Measurements from ENCODE around the gene NFKBIL1. TPM values are rescaled to one million over a fixed set of nuclear protein-coding genes. Genes with fewer than 3 reads are reported as not detected.

NFKBIL1 gene
- total and polyA plus RNA-seq, 9 of the 15 experiments (the other 6 are each of a cell fraction or from before 2014, with no cell fraction given), result 0.49 to 33.1 (median 7.6) TPM

DNA sequence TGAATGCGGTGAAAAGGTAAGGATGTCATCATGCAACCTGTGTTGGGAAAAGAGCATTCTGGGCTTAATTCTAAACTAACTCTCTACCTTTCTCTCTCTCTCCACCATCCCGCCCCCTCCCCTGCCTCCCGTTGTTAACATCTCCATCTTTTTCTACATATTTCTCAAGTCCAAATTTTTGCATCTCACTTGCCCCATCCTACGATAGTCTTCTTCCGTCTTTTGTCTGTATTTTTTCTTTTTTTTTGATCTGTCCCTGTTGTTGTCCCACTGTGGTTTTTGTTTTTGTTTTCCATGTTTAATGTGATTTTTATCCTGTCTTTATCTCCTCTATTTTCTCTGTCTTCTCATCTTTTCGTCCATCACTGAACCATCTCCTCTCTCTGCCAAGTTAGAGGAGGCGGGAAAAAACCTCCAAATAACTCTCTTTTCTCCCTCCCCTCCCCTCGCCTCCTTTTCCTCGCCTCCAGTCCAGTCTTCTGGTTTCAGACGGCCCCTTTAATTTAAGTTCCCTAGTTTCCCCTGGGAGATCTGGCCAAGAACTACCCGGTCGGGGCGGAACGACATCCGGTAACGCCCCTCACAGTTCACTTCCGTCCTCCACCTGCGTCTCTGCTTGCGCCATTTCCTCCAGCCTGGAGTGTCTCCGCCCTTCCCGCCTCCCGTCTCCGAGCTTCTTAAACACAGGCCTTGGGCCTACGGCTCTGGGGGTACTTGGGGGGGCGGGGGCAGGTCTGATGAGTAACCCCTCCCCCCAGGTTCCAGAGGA lies at the start of gene NFKBIL1 (continued):
- TF ChIP-seq, protein P1, sequence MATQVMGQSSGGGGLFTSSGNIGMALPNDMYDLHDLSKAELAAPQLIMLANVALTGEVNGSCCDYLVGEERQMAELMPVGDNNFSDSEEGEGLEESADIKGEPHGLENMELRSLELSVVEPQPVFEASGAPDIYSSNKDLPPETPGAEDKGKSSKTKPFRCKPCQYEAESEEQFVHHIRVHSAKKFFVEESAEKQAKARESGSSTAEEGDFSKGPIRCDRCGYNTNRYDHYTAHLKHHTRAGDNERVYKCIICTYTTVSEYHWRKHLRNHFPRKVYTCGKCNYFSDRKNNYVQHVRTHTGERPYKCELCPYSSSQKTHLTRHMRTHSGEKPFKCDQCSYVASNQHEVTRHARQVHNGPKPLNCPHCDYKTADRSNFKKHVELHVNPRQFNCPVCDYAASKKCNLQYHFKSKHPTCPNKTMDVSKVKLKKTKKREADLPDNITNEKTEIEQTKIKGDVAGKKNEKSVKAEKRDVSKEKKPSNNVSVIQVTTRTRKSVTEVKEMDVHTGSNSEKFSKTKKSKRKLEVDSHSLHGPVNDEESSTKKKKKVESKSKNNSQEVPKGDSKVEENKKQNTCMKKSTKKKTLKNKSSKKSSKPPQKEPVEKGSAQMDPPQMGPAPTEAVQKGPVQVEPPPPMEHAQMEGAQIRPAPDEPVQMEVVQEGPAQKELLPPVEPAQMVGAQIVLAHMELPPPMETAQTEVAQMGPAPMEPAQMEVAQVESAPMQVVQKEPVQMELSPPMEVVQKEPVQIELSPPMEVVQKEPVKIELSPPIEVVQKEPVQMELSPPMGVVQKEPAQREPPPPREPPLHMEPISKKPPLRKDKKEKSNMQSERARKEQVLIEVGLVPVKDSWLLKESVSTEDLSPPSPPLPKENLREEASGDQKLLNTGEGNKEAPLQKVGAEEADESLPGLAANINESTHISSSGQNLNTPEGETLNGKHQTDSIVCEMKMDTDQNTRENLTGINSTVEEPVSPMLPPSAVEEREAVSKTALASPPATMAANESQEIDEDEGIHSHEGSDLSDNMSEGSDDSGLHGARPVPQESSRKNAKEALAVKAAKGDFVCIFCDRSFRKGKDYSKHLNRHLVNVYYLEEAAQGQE (IDR thresholded peaks at IDR 0.05; ENCODE audit: borderline replicate concordance), result no peak
- TF ChIP-seq, protein P1 (CRISPR knock-in tag; IDR thresholded peaks at IDR 0.05; ENCODE audit: low read depth), result peak; percentile 39; the same call in 1 of the 2 replicates
- peak; percentile 99 for TF ChIP-seq SP1 (CRISPR knock-in tag; IDR thresholded peaks at IDR 0.05)
- peak; percentile 15; the same call in 1 of the 2 replicates for TF ChIP-seq FOSL1 (tag; conservative IDR thresholded peaks at IDR 0.05)
- TF ChIP-seq MXI1 (IDR thresholded peaks at IDR 0.05; ENCODE audit: low read depth, low read length), result peak; percentile 57; the same call in 1 of the 2 replicates
- 0 out of 2 replicates have a peak, but pooled peaks have one; percentile 64 for TF ChIP-seq HBP1 (CRISPR knock-in tag; IDR thresholded peaks at IDR 0.05)
- peak; percentile 69 for TF ChIP-seq POLR2B (IDR thresholded peaks at IDR 0.05; ENCODE audit: low read depth, partially characterized antibody)
